GM18519 (cell line): ENCODE results near the gene RIMS1.
A peak's percentile ranks its signal among the peaks of the same experiment; 100 is the strongest.

Source experiments
- ATAC-seq: cut with Tn5 transposase; IDR thresholded peaks from one replicate; pipeline ENCODE4 v1.9.1; 2021; ENCODE audit warnings: mild to moderate bottlenecking, moderate library complexity; ENCODE audit not compliant: unreplicated experiment, low FRiP score

RIMS1 gene, protein sequence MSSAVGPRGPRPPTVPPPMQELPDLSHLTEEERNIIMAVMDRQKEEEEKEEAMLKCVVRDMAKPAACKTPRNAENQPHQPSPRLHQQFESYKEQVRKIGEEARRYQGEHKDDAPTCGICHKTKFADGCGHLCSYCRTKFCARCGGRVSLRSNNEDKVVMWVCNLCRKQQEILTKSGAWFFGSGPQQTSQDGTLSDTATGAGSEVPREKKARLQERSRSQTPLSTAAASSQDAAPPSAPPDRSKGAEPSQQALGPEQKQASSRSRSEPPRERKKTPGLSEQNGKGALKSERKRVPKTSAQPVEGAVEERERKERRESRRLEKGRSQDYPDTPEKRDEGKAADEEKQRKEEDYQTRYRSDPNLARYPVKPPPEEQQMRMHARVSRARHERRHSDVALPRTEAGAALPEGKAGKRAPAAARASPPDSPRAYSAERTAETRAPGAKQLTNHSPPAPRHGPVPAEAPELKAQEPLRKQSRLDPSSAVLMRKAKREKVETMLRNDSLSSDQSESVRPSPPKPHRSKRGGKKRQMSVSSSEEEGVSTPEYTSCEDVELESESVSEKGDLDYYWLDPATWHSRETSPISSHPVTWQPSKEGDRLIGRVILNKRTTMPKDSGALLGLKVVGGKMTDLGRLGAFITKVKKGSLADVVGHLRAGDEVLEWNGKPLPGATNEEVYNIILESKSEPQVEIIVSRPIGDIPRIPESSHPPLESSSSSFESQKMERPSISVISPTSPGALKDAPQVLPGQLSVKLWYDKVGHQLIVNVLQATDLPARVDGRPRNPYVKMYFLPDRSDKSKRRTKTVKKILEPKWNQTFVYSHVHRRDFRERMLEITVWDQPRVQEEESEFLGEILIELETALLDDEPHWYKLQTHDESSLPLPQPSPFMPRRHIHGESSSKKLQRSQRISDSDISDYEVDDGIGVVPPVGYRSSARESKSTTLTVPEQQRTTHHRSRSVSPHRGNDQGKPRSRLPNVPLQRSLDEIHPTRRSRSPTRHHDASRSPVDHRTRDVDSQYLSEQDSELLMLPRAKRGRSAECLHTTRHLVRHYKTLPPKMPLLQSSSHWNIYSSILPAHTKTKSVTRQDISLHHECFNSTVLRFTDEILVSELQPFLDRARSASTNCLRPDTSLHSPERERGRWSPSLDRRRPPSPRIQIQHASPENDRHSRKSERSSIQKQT (N-terminal part only)

DNA sequence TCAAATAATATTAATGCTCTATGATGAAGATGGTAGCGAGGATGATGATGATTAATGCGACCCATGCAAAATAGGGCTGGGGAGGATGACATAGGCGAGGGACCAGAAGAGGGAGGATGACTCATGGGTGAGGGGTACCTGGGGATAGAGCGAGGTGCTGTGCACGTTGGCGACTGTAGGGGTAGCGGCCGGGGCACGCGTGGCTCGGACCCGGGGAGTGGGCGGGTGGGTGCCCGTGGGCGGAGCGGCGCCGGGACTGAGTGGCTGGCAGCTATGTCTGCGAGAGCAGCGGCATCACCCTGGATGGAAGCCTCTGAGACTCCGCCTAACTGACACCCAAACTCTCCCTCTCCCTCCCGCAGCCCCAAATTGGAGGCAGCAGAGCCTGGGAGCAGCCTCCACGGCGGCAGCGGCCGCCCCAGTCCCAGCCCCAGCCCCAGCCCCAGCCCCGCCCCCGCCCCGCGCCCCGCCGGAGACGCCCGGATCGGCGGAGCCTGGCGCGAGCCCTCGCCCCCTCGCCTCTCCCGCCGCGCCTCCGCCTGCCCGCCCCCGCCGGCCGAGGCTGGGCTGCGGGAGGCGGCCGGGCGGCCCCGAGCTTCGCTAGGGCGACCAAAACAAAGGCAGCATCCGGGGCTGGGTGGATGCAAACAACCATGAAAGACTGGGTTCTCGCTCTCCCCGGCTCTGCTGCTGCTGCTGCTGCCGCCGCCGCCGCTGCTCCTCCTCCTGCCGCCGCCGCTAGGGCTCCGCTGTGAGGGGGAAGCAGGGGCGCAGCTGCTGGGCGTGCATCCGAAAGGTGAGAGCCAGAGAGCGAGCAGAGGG, at the start of gene RIMS1:
RIMS1 (plus strand) TSS at position 367 of the 822 bp plus-strand sequence. CDS start 474 bp downstream, outside the sequence.
- ATAC-seq, result peak; percentile 77

DNA sequence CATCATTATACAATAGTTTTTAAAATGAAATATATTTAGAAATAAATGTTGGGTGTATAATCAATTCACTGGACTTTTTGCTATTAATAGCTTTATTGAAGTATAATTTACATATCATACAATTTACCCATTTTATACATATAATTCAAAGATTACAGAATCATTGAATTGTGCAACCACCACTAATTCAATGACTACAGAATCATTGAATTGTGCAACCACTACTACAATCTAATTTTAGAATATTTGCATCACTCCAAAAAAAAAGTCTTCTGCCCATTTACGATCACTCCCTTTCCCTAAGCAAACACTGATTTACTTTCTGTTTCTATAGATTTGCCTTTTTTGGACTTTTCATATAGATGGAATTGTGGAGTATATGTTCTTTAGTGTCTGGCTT, 35.1 kb upstream of the RIMS1 start:
- no peak for ATAC-seq

DNA sequence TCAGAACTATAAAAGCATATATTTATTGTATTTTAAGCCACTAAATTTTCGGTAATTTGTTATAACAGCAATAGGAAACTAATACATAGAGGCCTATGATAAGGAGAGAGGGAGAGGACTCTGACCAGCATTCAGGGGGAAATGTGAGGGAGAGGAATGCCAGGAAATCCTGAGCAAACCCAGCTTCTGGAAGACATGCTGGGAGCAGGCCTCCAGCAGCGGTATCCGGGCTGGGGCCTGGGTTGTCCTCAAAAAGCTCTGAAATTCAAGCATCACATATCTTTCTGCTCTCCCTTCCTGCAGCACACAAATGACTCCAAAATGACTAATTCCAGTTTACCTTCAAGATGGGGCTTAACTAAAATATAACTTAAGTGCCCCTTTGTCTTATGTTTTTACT, 33.4 kb upstream of the RIMS1 start:
- ATAC-seq, result no peak

DNA sequence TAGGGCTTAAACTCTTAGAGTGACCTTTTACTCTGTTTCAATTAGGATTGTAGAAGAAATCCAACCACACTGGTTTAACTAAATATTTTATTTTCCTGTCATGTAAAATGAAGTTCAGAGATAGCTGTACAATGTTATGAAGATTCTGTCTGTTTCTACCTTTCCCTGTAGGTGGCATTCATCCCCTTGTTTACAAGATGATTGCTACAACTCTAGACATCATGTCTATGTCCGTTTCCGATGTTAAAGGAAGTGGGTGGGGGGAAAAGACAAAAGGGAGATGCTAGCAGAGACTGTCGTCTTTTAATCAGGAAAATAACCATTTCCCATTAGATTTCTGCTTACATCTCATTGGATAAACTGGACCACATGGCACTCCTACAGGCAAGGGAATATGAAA, 30.9 kb upstream of the RIMS1 start:
- ATAC-seq, result no peak

DNA sequence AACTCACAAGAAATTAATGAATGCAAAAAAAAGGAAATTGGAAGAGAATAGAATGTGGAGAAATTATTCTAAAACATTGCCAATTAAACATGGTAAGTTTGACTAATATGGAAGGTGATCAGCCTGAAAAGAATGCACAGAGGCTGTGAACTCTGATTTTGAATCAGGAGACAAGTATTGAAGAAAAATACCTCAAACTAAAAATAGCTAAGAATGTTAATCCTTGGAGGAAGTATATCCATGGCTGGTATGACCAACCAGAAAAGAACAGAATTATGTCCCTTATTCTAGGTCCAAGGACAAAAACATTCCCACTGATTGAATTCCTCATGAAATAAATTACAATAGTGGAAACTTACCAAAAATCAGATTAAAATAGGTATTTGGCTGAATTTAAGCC, 7.3 kb upstream of the RIMS1 start:
- no peak for ATAC-seq

DNA sequence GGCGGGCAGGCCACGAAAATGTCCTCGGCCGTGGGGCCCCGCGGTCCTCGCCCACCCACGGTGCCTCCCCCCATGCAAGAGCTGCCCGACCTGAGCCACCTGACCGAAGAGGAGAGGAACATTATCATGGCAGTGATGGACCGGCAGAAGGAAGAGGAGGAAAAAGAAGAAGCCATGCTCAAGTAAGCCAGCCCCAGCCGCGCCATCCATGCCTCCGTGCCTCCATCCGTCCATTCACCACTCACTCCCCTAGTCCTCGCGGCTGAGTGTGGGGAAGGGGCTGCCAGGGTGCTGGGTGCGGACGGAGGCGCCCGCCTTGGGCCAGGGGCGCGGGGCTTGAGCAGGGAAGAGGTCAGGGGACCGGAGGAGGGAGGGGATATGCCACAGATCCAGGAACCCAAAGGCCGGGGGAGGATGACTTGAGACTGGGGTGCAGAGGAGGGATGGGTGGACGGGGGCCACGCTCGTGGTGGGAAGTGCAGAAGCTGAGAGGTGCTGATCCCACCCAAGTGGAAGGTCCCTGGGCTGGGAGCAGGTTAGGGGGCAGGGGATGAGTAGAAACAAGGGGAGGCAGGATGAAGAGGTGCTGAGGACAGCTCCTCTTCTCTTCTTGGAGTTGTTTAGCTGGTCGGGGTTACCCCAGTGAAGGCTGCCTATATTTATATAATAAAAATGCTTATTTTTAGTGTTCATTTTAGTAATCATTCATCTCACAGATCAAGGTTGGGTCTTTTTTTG, 825 bp downstream of the RIMS1 start:
- no peak for ATAC-seq

DNA sequence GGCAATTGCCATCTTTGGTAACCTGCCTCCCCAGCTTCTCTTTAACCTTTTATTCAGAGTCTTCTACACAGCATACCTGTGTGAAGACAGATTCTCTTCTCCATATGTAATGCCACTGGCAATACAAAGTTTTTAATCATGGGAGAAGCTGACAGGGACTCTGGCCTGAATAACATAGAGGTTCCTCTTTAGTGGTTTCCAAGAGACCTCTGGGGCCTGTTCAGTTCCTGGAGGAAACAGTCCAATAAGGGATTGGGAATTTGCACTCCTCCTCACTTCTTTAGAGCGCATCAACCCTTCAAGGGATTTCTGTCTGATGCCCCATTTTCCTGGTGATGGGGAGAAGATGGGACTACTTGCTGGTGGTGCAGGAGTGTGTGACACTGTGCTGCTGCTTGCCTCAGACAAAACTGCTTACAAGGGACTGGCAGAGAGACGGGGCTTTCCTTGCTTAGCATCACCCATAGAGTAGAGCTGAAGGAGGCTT, 1.4 kb downstream of the RIMS1 start:
- no peak for ATAC-seq

DNA sequence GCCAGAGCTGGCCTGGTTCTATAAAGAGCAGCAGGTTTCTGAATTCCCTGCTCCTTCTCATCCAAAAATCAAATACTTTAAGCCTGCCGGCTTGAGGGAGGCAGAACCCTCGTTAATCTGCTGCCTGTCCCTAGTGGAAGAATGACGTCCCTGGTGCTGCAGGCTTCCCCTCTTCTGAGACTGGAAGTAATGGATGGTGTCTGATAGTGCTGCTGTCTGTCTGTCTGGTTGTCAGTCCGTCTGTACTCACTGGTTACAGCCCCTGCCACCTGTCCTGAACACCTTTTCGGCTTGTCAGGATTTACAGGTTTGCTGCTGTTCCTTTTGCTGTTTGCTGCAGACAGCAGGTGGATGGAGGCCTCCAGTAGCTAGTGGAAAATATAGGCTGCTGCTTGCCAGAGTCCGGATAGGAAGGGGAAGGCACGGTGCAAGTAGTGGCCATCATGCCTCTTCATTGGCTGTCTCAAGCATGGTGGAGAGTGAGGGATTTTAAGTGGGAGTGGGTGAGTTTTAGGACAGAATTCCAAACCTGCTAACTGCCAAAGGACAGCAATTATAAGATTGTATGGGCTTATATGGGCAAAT, 2.5 kb downstream of the RIMS1 start:
- ATAC-seq, result no peak

DNA sequence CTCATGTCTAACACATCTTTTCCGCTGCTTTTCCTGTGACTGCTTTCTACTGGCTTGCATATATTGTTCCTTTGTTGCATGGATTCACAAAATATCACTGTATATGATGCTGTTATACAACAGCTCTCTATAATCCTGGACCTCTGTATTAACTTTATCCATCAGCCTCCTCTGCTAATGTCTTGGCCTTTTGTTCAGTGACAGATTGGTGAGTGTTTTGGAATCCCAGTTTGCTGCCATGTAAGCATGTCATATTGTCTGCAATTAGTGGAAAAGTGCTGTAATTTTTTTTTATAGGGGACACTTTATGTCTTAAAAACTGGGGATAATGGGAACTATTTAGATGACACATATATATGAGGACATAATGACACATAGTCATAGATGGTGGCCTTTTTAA, 3.0 kb downstream of the RIMS1 start:
- ATAC-seq, result no peak

DNA sequence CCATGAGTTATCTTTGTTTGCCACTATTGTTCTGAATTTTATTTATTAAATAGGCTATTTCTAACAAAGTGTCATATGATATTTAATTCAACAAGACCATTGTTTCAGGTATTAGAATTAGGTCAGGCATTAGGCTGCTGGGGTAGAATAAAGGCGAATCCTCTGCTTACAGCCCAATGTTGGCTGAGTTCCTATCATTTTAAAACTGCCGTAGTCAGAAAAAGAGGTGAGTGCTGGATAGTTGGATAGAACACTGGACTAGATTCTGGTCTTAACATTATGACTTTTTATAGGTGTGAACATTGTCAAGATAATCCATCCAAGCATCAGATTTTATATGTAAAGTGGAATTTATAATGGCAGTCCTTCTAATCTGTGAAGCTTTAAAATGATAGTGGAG, 6.3 kb downstream of the RIMS1 start:
- ATAC-seq, result no peak

DNA sequence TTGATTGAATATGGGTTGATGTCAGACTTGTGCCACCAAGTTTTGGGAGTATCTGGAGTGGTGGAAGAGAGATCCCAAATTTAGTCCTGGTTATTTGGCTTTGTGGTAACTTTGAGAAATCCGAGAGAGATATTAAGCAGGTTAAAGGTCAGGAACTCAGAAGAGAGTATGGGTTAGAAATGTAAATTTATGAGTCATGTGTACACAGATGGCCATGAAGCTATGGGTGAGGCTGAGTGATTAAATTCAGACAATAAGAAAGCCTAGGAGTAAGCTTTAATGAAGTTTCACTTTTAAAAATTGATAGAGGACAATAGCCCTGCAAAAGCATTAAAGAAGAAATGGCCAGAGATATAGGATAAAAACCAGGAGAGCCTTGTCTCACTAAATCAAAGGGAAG, 14.3 kb downstream of the RIMS1 start:
- no peak for ATAC-seq

DNA sequence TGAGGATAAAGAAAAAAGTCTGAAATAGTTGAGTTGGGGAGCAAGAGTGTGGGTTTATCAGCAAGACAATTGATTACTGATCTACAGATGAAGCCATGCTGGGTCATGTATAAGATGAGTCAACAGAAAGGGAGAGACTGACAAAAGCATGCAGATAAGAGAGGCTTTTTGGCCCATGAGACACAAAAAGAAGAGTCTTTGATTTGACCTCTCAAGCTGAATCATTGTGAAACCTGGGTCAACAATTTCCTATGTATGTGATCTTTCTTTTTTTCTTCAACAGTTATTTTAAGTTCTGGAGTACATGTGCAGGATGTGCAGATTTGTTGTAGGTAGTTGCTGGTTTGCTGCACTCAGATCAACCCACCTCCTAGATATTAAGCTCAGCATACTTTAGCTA, 15.9 kb downstream of the RIMS1 start:
- ATAC-seq, result peak; percentile 91

DNA sequence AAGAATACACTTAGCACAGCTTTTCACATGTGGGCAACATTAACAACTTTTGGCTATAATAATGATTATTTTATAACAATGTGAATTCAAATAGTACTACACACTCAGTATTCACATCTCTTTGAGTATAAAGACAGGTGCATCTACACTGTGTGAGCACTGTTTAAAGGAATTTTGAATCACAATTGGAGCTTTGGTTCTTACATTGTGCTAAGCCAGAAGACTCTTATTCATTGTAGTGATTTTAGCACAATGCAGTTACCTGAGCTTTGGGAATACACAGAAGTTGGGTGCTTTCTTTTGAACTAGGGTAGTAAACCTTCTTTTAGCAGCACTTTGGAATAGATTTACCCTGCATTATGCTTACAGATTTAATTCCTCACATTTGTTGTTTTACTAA, 20.5 kb downstream of the RIMS1 start:
- ATAC-seq, result no peak

DNA sequence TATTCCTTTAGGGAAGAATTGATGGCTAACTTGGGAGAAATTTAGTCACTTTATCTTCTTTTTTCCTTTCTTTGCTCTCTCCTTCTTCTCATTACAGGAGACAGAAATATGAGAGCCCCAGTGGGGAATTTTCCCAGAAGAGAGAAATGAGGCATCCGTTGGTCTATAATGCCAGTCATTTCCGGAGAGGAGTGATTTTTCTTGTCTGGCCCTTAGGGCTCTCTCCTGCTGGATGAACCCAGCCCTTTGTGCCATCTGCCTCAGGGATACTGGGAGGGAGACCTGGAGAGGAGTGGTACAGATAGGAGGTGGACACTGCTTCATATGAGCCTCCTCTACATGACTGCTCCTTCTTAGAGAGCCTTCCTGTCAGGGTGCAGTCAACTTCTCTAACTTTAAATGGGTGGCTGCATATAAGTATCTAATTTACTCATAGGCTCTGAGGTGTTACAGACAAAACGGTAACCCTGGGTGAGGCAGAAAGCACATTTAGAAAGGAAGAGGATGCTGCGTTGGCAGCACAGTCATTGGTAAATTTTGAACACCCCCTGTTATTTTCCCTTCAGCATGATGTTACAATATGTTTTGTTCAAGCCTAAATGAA, 21.9 kb downstream of the RIMS1 start:
- peak; percentile 89 for ATAC-seq

DNA sequence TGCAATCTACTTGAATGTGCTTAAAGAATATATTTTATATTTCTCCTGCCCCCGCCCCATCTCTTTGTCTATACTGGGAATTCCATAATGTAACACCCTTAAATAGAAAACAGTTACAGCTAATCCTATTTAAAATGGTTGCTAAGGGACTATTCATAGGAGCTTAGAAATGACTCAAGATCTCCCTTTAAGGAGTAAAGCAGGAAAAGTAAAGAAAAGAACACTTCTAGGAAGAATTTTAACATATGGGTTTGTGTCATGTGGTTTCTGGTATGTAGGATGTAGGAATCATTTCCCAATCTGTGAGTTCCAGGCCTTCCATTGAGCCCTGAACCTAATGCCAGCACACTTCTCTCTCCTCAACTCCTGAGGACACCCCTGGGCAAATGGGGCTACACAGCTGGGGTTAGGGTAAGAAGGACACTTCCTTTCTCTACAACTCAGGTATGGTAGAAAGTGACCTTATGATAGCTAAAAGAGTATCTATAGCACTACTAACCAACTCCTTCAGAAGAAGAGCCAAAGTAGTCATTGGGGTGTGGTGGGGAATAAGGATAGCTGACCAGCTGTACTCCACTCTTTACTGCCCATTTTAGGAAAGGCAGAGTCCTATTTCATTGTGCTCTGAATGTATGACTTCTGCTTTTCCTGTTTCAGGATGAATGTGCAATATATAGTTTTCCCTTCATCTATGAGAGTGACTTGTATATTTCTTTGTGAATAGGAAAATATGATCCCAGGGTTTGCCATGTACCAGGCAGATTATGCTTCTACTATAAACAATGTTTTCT, 27.3 kb downstream of the RIMS1 start:
- ATAC-seq, result no peak

DNA sequence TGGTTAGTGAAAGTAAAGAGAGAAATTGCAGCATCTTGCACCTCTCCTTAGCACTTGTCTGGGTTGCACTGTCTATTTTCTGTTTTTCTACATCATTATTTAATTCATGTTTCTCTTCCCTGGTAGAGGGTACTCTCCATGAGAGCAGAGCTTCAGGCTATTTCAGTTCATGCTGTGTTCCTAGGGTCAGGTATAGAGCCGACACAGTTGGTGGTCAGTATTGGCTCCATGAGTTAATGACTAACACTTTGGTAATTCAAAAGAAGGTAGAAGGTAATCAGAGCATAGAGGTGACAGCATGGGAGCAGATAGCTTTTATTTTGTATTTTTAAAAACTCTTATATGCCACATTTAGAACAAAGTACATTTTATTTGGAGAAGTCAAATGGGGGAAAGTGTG, 42.7 kb downstream of the RIMS1 start:
- ATAC-seq, result no peak

DNA sequence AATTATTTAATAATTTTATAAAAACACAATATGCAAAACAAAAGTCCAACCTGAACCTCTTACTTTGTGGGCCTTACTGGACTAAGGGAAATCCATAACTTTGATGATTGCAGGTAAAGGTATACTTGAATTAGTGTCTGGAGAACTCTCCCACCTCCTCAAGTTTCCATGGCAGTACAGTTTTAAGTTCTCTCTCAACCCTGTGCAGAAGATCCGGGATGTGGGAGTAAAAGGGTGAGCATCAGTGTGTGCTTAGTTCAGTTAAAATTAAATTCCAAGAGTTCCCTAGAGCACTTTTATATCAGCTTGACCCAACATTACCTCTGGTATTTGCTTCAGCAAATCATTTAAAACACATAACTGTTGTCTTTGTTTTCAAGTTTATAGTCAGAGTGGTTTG, 47.5 kb downstream of the RIMS1 start:
- ATAC-seq, result no peak

DNA sequence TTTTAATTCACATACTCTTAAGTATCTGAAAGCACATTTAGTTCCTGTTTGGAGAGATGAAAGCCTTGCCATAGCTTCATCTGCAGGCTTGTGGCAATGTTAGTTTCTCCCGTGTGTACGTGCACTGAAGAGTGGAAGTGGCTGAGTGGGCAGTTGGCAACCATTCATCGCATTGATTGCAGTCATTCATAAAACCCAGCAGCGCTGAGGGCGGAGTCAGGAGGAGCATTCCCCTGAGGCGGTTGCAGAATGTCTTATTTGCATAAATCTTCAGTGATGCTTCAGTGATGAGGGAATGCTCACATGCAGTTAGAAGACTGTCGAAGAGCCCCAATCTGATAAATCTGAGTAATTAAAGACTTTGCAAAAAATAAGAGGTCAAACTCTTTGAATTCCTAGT, 79.1 kb downstream of the RIMS1 start:
- ATAC-seq, result peak; percentile 55
